NB4 (cell line): ENCODE measurements around the gene ZNF668.

ENCODE experiments used
- POLR2A ChIP-seq: IDR thresholded peaks from 2 replicates; pipeline ENCODE4 v1.6.1; 2011; ENCODE audit warnings: mild to moderate bottlenecking; ENCODE audit not compliant: insufficient read length; ENCODE audit errors: extremely low read depth
- TF ChIP-seq, protein P1 (sequence below): IDR thresholded peaks from one replicate; pipeline ENCODE4 v1.5.1; 2012; ENCODE audit warnings: low read depth, low read length
- TF ChIP-seq, protein P2 (sequence below): IDR thresholded peaks from 2 replicates; pipeline ENCODE4 v1.6.1; 2011; ENCODE audit warnings: low read depth, low read length

DNA sequence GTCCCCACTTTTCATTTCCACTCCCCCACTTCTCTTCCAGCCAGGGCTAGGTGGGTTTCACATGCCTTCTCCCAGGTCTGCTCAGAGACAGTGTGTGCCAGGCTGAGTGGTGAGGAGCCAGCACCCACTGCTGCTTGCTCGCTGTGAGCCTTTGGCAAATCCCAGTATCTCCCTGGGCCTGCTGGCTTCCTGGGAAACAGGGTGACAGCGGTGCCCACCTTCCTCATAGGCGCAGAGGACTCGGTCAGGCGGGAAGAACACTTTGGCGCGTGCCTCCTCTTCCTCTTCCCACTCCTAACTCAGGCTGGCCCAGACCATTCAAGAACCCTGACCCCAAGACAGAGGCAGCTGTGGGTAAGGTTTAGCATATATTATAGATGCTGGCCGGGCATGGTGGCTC lies 15.2 kb upstream of the ZNF668 start:
- TF ChIP-seq, protein P1, sequence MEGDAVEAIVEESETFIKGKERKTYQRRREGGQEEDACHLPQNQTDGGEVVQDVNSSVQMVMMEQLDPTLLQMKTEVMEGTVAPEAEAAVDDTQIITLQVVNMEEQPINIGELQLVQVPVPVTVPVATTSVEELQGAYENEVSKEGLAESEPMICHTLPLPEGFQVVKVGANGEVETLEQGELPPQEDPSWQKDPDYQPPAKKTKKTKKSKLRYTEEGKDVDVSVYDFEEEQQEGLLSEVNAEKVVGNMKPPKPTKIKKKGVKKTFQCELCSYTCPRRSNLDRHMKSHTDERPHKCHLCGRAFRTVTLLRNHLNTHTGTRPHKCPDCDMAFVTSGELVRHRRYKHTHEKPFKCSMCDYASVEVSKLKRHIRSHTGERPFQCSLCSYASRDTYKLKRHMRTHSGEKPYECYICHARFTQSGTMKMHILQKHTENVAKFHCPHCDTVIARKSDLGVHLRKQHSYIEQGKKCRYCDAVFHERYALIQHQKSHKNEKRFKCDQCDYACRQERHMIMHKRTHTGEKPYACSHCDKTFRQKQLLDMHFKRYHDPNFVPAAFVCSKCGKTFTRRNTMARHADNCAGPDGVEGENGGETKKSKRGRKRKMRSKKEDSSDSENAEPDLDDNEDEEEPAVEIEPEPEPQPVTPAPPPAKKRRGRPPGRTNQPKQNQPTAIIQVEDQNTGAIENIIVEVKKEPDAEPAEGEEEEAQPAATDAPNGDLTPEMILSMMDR = no peak
- TF ChIP-seq, protein P2, sequence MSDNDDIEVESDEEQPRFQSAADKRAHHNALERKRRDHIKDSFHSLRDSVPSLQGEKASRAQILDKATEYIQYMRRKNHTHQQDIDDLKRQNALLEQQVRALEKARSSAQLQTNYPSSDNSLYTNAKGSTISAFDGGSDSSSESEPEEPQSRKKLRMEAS = no peak
- TF ChIP-seq POLR2A = no peak
